ENCODE results near the gene FBXL16.

DNA sequence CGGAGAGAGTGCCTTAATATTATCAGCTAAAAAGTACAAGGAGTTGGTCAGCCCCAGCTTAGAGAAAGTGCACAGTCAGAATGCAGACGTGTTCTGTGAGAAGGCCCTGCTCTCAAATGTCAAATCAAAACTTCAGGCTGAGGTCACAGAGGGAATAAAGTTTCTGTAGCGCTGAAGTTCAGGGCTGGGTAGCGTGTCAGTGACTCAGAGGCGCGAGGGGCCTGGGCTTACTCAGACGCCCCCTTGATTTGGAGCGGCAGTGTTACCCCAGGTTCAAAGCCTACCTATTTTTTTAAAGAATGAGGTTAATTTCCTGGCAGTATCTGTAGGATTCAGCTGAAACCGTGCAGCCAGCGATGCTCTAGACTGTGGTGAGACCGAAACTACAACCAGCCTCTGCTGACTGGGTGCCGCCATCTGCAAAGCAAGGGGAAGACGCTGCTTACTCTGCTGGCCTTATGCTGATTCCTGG is 30.4 kb upstream of the FBXL16 start:
- TF ChIP-seq CTCF (IDR thresholded peaks at IDR 0.05) (no peak), TAF1 (IDR thresholded peaks at IDR 0.05; ENCODE audit: borderline replicate concordance, low read depth, low read length) (no peak), EP300 (IDR thresholded peaks at IDR 0.05; ENCODE audit: borderline replicate concordance in 1 of 2, low read depth in 1 of 2, low read length in 1 of 2) (no peak), RAD21 (IDR thresholded peaks at IDR 0.05; ENCODE audit: low read length) (no peak)
- TF ChIP-seq, protein P1, sequence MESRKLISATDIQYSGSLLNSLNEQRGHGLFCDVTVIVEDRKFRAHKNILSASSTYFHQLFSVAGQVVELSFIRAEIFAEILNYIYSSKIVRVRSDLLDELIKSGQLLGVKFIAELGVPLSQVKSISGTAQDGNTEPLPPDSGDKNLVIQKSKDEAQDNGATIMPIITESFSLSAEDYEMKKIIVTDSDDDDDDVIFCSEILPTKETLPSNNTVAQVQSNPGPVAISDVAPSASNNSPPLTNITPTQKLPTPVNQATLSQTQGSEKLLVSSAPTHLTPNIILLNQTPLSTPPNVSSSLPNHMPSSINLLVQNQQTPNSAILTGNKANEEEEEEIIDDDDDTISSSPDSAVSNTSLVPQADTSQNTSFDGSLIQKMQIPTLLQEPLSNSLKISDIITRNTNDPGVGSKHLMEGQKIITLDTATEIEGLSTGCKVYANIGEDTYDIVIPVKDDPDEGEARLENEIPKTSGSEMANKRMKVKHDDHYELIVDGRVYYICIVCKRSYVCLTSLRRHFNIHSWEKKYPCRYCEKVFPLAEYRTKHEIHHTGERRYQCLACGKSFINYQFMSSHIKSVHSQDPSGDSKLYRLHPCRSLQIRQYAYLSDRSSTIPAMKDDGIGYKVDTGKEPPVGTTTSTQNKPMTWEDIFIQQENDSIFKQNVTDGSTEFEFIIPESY (IDR thresholded peaks at IDR 0.05; ENCODE audit: borderline replicate concordance, low read depth), result no peak
